ENCODE measurements around the gene KITLG.

DNA sequence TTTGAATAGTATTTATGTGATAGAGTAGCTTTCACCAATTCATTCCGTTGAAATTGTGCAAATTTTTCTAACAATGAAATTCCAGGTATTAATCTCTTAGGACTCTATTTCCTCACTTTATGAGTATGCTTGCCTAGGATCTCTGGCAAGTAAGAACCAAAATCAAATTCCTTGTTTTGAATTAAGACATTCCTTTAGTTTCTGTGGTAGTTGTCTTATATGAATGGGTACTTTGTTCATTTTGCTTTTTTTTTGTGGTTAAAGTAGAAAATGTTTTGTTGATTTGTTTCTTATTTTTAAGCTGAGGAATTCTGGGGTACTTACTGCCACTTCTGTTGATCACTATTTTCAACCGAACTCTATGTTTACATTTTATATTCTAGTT is 59.8 kb downstream of the KITLG start:
- TF ChIP-seq, protein P1, sequence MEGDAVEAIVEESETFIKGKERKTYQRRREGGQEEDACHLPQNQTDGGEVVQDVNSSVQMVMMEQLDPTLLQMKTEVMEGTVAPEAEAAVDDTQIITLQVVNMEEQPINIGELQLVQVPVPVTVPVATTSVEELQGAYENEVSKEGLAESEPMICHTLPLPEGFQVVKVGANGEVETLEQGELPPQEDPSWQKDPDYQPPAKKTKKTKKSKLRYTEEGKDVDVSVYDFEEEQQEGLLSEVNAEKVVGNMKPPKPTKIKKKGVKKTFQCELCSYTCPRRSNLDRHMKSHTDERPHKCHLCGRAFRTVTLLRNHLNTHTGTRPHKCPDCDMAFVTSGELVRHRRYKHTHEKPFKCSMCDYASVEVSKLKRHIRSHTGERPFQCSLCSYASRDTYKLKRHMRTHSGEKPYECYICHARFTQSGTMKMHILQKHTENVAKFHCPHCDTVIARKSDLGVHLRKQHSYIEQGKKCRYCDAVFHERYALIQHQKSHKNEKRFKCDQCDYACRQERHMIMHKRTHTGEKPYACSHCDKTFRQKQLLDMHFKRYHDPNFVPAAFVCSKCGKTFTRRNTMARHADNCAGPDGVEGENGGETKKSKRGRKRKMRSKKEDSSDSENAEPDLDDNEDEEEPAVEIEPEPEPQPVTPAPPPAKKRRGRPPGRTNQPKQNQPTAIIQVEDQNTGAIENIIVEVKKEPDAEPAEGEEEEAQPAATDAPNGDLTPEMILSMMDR (IDR thresholded peaks at IDR 0.05; ENCODE audit: low read length): no peak
- TF ChIP-seq EZH2 (optimal IDR thresholded peaks at IDR 0.05; ENCODE audit: low read depth, low read length) (no peak), EZH2phosphoT487 (IDR thresholded peaks at IDR 0.05; ENCODE audit: low read length) (no peak)

Data from MM.1S (cell line).